NCI-H1105 treated with DMSO at 0.1 percent for 48 hours (cell line): ENCODE data around the gene IGF1R.
A peak's percentile ranks its signal among the peaks of the same experiment; 100 is the strongest.

Source experiments
- DNase-seq: peaks from one replicate; lab custom pipeline; 2025; lab: John Stamatoyannopoulos, UW

The IGF1R gene

DNA sequence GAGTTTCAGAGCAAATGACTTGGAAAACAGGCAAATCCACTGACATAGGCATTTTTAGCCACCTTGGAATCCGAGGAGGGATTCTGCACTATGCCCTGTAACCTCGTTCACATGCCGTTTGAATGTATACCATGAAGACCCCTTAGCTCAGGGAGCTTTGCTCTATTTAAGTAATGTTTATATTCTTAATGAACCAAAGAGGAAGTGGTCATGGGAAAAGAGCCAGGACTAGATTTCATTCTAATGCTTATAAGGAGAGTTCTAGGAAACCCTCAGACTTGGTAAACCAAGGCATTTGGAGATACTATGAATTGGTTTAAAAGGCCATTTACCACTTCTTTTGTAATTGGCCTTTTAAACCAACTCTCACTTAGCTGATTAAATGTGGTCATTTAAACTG lies 178.9 kb downstream of the IGF1R start:
- no peak for DNase-seq

DNA sequence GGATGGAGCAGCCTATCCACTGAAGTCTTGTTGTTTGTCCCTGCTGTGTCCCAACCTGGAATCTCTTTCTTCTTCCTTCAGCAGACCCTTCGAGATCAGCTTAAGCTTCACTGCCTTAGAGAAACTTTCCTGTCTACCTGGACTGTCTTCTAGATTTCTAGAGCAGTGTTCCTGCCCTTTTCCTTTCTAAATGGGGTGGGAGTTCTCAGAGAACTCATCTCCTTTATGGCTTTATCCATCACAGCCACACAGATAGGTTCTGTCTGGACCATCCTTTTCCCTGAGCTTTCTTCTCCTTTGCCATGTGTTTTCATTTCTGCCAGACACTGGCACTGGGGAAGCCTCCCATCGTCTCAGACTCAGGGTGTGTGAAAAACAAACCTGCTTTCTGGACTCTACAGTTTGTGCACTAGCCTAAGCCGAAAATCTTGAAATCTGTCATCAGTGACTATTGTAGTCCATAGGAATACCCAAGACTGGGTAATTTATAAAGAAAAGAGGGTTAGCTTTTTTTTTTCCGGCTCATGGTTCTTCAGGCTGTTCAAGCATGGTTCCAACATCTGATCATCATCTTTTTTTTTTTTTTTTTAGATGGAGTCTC lies 181.8 kb downstream of the IGF1R start:
- no peak for DNase-seq

- no peak for DNase-seq
Observed at GRCh38 chr15:98834976-98835375, 186.6 kb downstream of the IGF1R start.

DNA sequence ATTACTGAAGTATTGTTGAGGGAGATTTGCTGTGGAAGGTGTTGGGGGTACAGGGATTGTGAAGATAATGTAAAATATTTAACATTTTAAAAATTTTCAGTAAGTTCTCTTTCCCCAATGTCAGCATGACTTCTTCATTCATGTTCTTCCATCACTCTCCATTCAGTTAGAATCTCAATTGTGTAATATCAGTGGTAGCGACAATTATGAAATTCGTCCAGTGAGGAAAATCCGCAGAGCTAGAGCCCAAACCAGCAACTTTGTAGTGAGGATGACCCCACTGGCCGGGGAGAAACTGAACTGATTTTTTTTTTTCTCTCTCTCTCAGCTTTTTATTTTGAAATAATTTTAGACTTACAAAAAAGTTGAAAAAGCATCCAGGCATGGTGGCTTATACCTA lies 187.5 kb downstream of the IGF1R start:
- DNase-seq = no peak

DNA sequence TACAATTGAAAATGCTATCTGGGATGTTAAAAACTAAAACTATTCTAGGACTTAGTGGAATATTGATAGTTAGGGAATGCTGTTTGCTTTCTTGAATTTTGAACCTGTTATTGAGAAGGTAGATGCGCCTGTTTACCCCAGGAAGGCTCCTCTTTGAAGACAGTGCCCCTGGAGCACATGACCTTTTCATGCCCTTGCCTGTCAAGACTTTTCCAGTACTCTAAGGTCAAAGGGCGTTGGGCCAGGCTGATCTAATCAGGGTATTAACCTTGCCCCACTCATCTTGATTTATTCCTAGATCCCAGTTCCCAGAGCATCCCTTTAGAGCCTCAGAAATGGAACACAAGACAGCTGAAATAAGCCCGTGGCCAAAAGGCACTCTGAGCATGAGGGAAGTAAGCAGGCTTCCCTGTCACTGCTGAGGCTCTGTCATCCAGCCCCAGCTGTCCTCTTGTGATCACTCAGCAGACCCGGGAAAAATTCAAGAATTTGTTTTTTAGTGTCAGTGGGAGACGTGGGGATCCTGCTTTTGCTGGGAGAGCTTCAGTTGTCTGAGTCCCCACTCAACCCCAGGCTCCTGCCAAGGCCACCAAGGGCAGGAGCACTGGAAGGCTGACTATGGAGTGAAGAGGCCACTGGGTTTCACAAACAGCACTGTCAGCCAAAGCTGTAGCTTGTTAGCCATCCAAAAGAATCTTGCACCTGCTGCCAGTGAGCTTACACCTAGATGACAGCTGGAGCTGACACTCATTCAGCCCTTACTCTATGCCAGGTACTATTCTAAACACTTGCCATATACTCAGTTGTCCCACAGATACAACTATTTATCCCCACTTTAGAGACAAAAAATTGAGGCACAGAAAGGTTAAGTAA lies 190.3 kb downstream of the IGF1R start:
- no peak for DNase-seq

DNA sequence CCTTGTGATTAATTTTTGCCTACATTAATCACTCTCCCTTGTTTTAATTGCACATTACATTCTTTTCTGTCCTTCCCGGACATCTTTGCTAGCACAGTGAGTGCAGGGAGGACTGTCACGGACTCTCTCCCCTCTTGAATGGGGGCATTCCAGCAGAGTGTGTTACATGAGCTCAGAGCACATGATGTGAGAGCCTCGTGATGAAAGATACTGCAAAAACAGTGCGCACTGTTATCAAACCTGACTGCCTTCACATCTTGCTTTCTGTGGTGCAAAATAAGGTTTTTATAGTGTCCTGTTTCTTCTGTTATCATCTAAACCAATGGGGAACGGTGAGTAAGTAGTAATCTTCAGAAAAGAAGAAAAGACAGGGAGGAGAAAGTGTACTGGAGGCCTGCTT lies 191.7 kb downstream of the IGF1R start:
- DNase-seq = no peak

DNA sequence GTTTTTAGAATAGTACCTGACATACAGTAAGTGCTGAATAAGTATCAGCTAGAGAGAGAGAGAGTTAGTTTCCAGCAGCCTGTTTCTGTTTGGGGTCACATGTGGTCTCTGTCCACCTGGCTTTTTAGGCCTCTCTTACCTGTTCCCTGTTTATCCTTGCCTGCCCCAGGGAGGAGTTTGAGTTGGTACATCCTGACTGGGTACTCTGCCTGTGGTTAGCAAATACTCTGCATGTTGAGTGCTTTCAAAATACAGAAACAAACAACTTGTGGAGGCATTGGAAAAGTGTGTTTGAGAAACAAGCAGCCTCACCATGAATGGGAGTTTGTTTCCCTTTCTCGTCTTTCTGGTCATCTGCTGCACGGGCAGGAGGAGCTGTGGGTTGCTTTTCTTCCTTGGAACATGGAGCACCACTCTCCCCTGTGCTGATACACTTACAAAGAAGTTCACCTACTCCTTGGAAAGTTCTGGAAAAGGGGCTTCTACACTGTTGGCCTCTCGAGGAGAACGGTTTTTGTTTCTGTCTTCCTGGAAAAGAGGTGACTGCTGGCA lies 193.2 kb downstream of the IGF1R start:
- no peak for DNase-seq

DNA sequence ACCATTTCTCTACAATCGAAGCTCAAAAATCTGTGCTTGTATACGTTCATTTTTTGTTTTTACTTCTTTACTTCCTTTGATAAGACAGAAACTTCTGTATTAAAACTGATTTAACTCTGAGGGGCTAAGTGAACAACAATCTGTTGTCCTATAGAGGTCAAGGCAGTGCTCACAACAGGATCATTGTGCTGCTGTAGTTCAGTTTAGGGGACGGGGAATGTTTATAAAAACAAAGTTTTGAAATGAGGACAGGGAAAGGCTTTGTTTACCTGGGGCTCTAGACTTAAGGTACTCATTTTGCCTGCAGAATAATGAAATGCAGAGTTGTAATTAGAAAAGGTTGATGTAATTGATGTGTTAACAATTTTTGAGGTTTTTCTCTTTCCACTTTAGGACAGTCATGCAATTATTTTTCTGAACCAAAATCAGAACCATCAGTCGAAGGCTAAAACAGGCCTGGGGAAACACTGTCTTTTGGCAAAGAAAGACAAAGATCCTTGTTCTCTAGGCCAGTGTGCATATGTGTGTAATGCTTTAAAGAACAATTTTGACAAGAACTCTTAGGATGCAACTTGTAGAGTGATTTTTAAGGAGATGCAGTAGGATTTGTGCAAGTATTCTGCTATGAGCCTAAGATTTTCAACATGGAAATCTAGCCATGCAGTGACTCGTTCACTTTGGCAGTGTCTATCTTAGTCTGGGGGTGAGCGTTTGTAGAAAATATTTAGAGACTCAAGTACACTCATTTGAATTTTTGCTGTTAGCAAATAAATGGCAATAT lies 194.0 kb downstream of the IGF1R start:
- DNase-seq = no peak

GRCh38 chr15:98842973-98843285 lies 194.6 kb downstream of the IGF1R start:
- no peak for DNase-seq

DNA sequence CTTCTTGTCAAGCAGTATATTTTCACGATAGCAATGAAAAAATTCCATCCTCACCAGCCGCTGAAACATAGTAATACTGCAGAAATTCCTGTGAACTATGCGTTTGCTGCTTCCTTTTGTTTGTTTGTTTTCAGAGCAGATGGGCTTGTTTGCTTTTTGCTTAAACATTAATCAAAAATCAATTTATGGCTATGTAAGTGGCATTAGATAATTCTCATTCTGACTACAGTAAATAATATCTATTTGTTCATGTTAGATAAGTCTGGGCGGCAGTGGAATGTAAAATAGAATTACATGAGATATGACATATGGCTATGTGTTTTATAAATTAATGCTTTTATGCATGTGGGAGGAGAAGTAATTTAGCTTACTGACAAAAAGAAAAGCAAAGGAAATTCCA lies 195.5 kb downstream of the IGF1R start:
- no peak for DNase-seq

DNA sequence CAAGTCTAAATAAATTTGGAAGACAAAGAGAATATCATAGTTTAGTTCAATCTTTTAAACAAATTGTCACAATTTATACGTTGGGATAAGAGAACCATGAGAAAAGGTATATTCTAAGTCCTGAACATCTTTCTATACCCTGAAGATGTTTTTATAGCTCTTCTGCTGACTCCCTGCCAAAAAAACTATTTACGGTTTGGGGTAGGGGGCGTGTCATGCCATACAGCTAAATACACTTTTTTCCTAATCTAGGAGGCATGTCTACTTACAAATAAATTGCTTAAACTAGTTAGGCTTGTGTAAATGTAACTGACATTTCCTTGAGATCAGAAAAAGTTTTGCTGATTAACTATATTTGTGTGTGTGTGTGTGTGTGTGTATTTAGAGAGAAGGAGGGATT lies 195.9 kb downstream of the IGF1R start:
- no peak for DNase-seq

DNA sequence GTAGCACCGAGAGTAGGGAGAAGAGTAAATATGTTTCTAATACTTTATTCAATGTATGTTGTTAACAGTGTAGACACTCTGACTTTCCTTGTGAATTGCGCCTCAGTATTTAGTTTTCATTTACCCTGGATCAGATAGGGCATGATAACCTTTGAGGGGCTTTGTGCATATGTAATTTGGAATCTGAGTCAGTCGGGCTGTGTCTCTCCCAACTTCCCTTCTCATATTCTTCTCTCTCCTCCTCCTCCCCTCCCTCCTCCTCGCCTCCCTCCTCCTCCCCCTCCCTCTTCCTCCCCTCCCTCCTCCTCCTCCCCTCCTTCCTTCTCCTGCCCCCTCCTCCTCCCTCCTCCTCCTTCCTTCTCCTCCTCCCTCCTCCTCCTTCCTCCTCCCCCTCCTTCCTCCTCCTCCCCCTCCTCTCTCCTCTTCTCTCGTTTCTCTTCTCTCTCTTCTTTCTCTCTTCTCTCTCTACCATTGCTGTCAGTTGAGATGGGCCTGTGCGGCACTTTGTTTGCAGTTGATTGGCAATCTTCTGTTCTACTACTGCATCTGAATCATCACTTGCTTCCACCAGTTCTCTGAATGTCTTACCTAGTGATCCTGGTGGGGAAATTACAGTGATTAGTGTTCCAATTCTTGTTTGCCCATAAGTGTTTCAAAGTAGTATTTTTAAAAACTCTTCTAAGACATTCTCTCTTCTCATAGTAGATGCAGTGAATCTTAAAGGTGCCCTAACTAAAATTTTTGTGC lies 197.0 kb downstream of the IGF1R start:
- no peak for DNase-seq

- DNase-seq = peak; percentile 58
Observed at GRCh38 chr15:98850961-98851572, 202.7 kb downstream of the IGF1R start.

GRCh38 chr15:98853161-98853560 lies 204.8 kb downstream of the IGF1R start:
- peak; percentile 69 for DNase-seq

GRCh38 chr15:98853617-98854420 lies 205.5 kb downstream of the IGF1R start:
- DNase-seq = no peak

DNA sequence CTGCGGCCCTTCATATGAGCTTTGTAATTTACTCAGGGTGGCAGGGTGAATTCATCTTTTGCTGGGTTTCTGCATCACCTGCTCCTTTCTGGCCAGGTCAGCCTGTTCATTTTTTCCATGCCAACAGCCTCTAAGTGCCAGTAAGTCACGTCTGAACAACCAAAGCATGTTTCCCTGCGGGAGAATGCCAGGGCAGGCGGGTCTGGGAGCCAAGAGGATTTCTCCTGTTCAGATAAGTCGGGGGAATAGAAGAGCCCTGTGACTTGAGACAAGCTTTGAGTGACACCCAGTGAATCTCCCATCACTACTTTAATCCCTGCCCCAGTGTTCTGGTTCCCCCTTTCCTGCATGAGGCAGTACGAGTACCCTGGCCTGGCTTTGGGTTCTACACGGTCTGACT lies 206.2 kb downstream of the IGF1R start:
- DNase-seq = no peak

- DNase-seq = no peak
Observed at GRCh38 chr15:98855067-98855814, 206.9 kb downstream of the IGF1R start.

DNA sequence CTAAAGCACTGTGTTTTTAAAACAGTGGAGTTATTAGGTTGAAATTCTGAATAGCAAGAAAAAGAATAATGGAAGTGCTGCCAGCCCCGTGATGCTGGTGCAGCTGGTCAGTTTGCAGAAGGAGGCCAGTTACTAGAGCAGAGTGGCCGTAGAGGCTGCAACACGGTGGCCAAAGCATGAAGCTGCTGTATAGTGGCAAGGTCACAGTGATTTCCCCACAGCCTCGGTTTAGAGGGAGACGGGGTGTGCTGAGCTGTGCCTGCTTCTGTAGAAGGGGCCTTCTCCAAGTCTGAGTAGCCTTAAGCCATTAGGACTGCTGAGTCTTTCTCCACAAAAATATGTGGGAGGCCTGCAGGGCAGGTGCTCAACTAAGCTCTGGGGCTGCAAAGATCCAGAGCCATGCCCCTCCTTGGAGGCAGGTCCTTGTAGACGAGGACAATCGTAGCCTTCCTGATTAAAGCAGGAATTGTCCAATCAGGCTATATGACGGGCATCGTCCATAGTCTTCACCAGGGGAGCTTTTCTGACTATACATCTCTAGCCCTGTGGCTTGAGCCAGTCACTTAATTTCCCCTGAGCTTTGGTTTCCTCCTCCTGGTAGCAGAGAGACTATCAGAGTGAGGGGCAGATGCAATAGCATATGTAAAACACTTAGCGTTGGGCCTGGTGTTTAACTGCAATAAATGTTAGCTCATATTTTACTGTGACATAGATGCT lies 207.6 kb downstream of the IGF1R start:
- DNase-seq = no peak

DNA sequence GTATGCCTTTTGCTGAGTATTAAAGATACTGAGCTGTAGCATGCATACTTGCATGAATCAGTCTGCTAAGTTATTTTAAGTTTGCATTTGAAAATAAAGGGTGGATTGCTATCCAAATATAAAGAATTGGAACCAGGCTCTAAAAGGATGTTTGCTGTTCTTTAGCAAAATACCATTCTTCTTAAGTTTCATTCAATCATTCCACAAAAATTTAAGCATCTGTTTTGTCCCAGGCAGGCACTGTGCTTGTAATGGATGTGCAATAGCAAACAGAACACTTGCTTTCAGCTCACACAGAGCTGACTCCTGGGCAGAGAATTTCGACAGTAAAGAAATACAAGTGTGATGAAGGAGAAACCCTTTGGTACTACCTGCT lies 208.2 kb downstream of the IGF1R start:
- DNase-seq = no peak
